ENCODE results near the gene TYW1B.
"Not testable (repeated sequence)": the region's sequence is repeated elsewhere in the genome, so short reads cannot be mapped to it uniquely, and the experiment has no call there.

GRCh38 chr7:72580142-72580770 lies 247.7 kb downstream of the TYW1B start:
- not testable (repeated sequence) for TF ChIP-seq EZH2 (IDR thresholded peaks at IDR 0.05; ENCODE audit: borderline replicate concordance); CTCF (IDR thresholded peaks at IDR 0.05; ENCODE audit: poor library complexity)

Measured in hepatocyte (in vitro differentiated cells).